K562 (cell line): Measurements from ENCODE around the gene R3HDM2. TPM values are rescaled to one million over a fixed set of nuclear protein-coding genes. Genes with fewer than 3 reads are reported as not detected.
A peak's percentile ranks its signal among the peaks of the same experiment; 100 is the strongest.

Experiments used
- ATAC-seq: fragments of 200-7000 bp; cut with Tn5 transposase; 3 replicates; pipeline ENCODE4 v1.9.1; 2020; ENCODE audit warnings: moderate library complexity
- BruUV-seq: library from RNA; stranded (reverse); fragments of 400-500 nt; replicated peaks from 2 replicates; lab custom pipeline; 2021; lab: Mats Ljungman, UMichigan
- CTCF ChIA-PET: fragments of 300-600 bp; formaldehyde crosslinking; extraction: SDS; loops from one replicate; lab custom pipeline; 2021; ENCODE audit warnings: low intra/inter-chr PET ratio; lab: Yijun Ruan, JAX
- POLR2A ChIA-PET: fragments of 300-600, 350-650 bp; sonication (Branson Sonifier 250); formaldehyde crosslinking; extraction: SDS; loops from one replicate; lab custom pipeline; 2021; ENCODE audit warnings: antibody characterized with exemption, inconsistent platforms; lab: Yijun Ruan, JAX
- DNase-seq, 4 experiments: peaks; one replicate each; pipeline versions ENCODE4 v3.0.0 to v3.0.0-alpha.2; 2011 to 2018; ENCODE audit warnings: low spot score in 3 of 4, mixed read lengths in 3 of 4; ENCODE audit errors: extremely low read depth in 1 of 4
- FAIRE-seq: peaks from 2 replicates; lab custom pipeline; 2011; peaks lifted over from hg19 to GRCh38; lab: Jason Lieb, UNC
- H2AFZ ChIP-seq: 2 replicates; pipeline ENCODE4 v1.6.0; 2011; ENCODE audit warnings: low read depth, low read length, control low read depth, inconsistent platforms
- H3K27ac ChIP-seq: fragments of 200-600 bp; 3 replicates; pipeline ENCODE4 v1.8.0; 2011; ENCODE audit warnings: low read depth, mild to moderate bottlenecking, control low read depth, inconsistent platforms, low read length, moderate library complexity, mixed read lengths; ENCODE audit errors: extremely low read depth
- H3K27me3 ChIP-seq, 2 experiments: fragments of 300-600 bp in 1 of 2; 2 replicates in 1 of 2; 3 replicates in 1 of 2; pipeline versions ENCODE4 v1.6.0 to v1.8.0; 2011; ENCODE audit warnings: inconsistent platforms in 2 of 2, low read length in 2 of 2, mild to moderate bottlenecking in 1 of 2, mixed read lengths in 1 of 2, moderate library complexity in 1 of 2; ENCODE audit not compliant: control insufficient read depth in 2 of 2, insufficient read depth in 2 of 2
- H3K36me3 ChIP-seq: fragments of 300-600 bp; 3 replicates; pipeline ENCODE4 v1.8.0; 2011; ENCODE audit warnings: mild to moderate bottlenecking, low read length, inconsistent platforms; ENCODE audit not compliant: control insufficient read depth, insufficient read depth
- H3K4me1 ChIP-seq, 2 experiments: fragments of 200-600 bp in 1 of 2; replicated peaks in 1 of 2; 2 replicates in 1 of 2; 3 replicates in 1 of 2; pipeline versions ENCODE4 v1.5.1 to v1.8.0; 2011; ENCODE audit warnings: inconsistent platforms in 2 of 2, low read length in 2 of 2, mild to moderate bottlenecking in 1 of 2, mixed read lengths in 1 of 2, moderate library complexity in 1 of 2; ENCODE audit not compliant: control insufficient read depth in 2 of 2, insufficient read depth in 2 of 2
- H3K4me2 ChIP-seq: 2 replicates; pipeline ENCODE4 v1.6.1; 2011; ENCODE audit warnings: low read length, control low read depth, inconsistent platforms, mixed read lengths; ENCODE audit not compliant: insufficient read depth
- H3K4me3 ChIP-seq: fragments of 200-600 bp; sonication (generic), shearing (Covaris generic); 2 replicates; pipeline ENCODE4 v1.5.1; 2016; ENCODE audit warnings: control low read depth, inconsistent platforms
- H3K79me2 ChIP-seq: fragments of 200-600 bp; 3 replicates; pipeline ENCODE4 v1.8.0; 2011; ENCODE audit warnings: low read length, inconsistent platforms; ENCODE audit not compliant: control insufficient read depth, insufficient read depth
- H3K9ac ChIP-seq, 2 experiments: 2 replicates each; pipeline versions ENCODE4 v1.6.0 to v1.6.1; 2011; ENCODE audit warnings: low read depth in 2 of 2, low read length in 2 of 2, control low read depth in 1 of 2, inconsistent platforms in 1 of 2, mild to moderate bottlenecking in 1 of 2, mixed read lengths in 1 of 2; ENCODE audit not compliant: insufficient read depth in 1 of 2
- H3K9me1 ChIP-seq: one replicate; pipeline ENCODE4 v1.6.0; 2011; ENCODE audit warnings: inconsistent platforms, mild to moderate bottlenecking, low read length, moderate library complexity; ENCODE audit not compliant: control insufficient read depth, insufficient read depth
- H3K9me3 ChIP-seq: replicated peaks from 2 replicates; pipeline ENCODE4 v1.5.1; 2011; ENCODE audit warnings: low read depth, low read length, inconsistent platforms; ENCODE audit not compliant: control insufficient read depth, insufficient read depth
- H4K20me1 ChIP-seq: replicated peaks from 2 replicates; pipeline ENCODE4 v1.6.1; 2011; ENCODE audit warnings: low read length, inconsistent platforms, mixed read lengths; ENCODE audit not compliant: control insufficient read depth, insufficient read depth
- EHMT2 ChIP-seq: fragments of 450-650 bp; IDR thresholded peaks from 2 replicates; pipeline ENCODE4 v1.6.1; 2018; ENCODE audit warnings: antibody characterized with exemption
- FOXA3 ChIP-seq, 2 experiments: fragments of 450-650 bp in 1 of 2; sonication (generic) in 1 of 2; formaldehyde crosslinking; IDR thresholded peaks in 1 of 2; conservative IDR thresholded peaks in 1 of 2; 2 replicates each; pipeline versions ENCODE4 v1.4.0 to v1.8.0; 2020 to 2022; ENCODE audit warnings: mild to moderate bottlenecking in 2 of 2, missing genetic modification reagents in 1 of 2
- GATA2 ChIP-seq: sonication (generic); formaldehyde crosslinking; IDR thresholded peaks from 2 replicates; pipeline ENCODE4 v1.4.0; 2020; ENCODE audit warnings: mild to moderate bottlenecking, missing genetic modification reagents
- HNRNPK ChIP-seq: fragments of 200-400 bp; formaldehyde crosslinking; IDR thresholded peaks from one replicate; pipeline ENCODE4 v1.6.1; 2018; ENCODE audit warnings: mild to moderate bottlenecking, low read depth, low read length; ENCODE audit not compliant: poor library complexity, severe bottlenecking
- HSF4 ChIP-seq: fragments of 250-450 bp; sonication (Bioruptor Pico); IDR thresholded peaks from 2 replicates; pipeline ENCODE4 v2.1.2; 2022; ENCODE audit warnings: mild to moderate bottlenecking, moderate library complexity, borderline replicate concordance
- NR2C2 ChIP-seq, 2 experiments: fragments of 200-800 bp in 1 of 2; sonication (Bioruptor generic) in 1 of 2; sonication (generic) in 1 of 2; formaldehyde crosslinking in 1 of 2; IDR thresholded peaks; 2 replicates each; pipeline versions ENCODE4 v1.6.1 to v1.8.0; 2016 to 2022; ENCODE audit warnings: mild to moderate bottlenecking in 1 of 2, missing compliant biosample characterization in 1 of 2, missing genetic modification characterization in 1 of 2, missing genetic modification reagents in 1 of 2
- PML ChIP-seq: IDR thresholded peaks from 2 replicates; pipeline ENCODE4 v1.6.1; 2012; ENCODE audit warnings: low read length, inconsistent platforms
- POLR2AphosphoS5 ChIP-seq: IDR thresholded peaks from 2 replicates; pipeline ENCODE4 v1.6.1; 2011; ENCODE audit warnings: mild to moderate bottlenecking, low read depth, low read length, moderate library complexity; ENCODE audit not compliant: control insufficient read depth, insufficient read depth
- SMAD2 ChIP-seq: fragments of 150-350 bp; IDR thresholded peaks from 2 replicates; pipeline ENCODE4 v1.6.1; 2014; ENCODE audit warnings: low read depth, mild to moderate bottlenecking, low read length
- TAF15 ChIP-seq: fragments of 200-400 bp; formaldehyde crosslinking; IDR thresholded peaks from 2 replicates; pipeline ENCODE4 v1.6.1; 2017; ENCODE audit warnings: mild to moderate bottlenecking, low read depth, low read length, moderate library complexity
- U2AF2 ChIP-seq: fragments of 200-400 bp; formaldehyde crosslinking; optimal IDR thresholded peaks from 2 replicates; pipeline ENCODE3; 2017; ENCODE audit warnings: low read depth, mild to moderate bottlenecking, low read length
- ZNF354B ChIP-seq: fragments of 250-450 bp; sonication (Bioruptor Pico); IDR thresholded peaks from 2 replicates; pipeline ENCODE4 v1.4.0; 2020
- ZNF384 ChIP-seq: IDR thresholded peaks from 2 replicates; pipeline ENCODE4 v1.6.1; 2012; ENCODE audit warnings: low read depth, low read length, improper control_type of control experiment
- WGBS: fragments of 100-300 bp; shearing (Covaris generic); methylation state at CpG from one replicate; pipeline ENCODE4 v1.1.6; 2016; ENCODE audit warnings: low coverage, mixed read lengths; ENCODE audit not compliant: insufficient coverage; ENCODE audit errors: missing lambda C conversion rate; 5-methylcytosine and 5-hydroxymethylcytosine counted together
- in situ Hi-C: fragments of 300-500 bp; cut with MboI; formaldehyde crosslinking; loops from 4 replicates; pipeline ENCODE4 v1.15.0; 2018; ENCODE audit warnings: inconsistent platforms, mixed read lengths
- intact Hi-C: fragments of 100-400 bp; cut with micrococcal nuclease; formaldehyde crosslinking; loops from 2 replicates; pipeline ENCODE4 v1.14.2; 2022
- polyA plus RNA-seq, 8 experiments: library from polyadenylated mRNA; depleted of rRNA in 4 of 8; stranded (reverse) in 5 of 8; unstranded in 3 of 8; fragments of >200 nt; fragmentation: Nextera tagmentation in 2 of 8; fragmentation: Illumina TruSeq in 1 of 8; extraction: Ambion mirVana in 2 of 8; extraction: Trizol in 1 of 8; gene quantifications; 2 replicates each; pipeline versions ENCODE4 v1.2.1 to v1.2.3, GENCODE V29; 2011 to 2014; ENCODE audit warnings: inconsistent platforms in 1 of 8, missing spikeins in 1 of 8
- total RNA-seq, 7 experiments: library from RNA; depleted of rRNA in 6 of 7; stranded (reverse); fragments of >200 nt in 6 of 7; fragmentation: Illumina TruSeq in 2 of 7; extraction: Trizol in 2 of 7; gene quantifications; 2 replicates each; pipeline versions ENCODE4 v1.2.1 to v1.2.3, GENCODE V29; 2011 to 2021; ENCODE audit warnings: low replicate concordance in 1 of 7
- TF ChIP-seq, protein P1 (sequence below), 2 experiments: IDR thresholded peaks; 2 replicates each; pipeline ENCODE4 v1.6.1; 2012; ENCODE audit warnings: improper control_type of control experiment in 2 of 2, low read depth in 2 of 2, low read length in 2 of 2, borderline replicate concordance in 1 of 2
- TF ChIP-seq, protein P2 (sequence below): fragments of 250-450 bp; sonication (Bioruptor Pico); IDR thresholded peaks from 2 replicates; pipeline ENCODE4 v1.4.0; 2020

Gene R3HDM2
- total and polyA plus RNA-seq, 9 of the 15 experiments (the other 6 are each of a cell fraction or from before 2014, with no cell fraction given) = 3.3 to 18.8 (median 9.0) TPM

DNA sequence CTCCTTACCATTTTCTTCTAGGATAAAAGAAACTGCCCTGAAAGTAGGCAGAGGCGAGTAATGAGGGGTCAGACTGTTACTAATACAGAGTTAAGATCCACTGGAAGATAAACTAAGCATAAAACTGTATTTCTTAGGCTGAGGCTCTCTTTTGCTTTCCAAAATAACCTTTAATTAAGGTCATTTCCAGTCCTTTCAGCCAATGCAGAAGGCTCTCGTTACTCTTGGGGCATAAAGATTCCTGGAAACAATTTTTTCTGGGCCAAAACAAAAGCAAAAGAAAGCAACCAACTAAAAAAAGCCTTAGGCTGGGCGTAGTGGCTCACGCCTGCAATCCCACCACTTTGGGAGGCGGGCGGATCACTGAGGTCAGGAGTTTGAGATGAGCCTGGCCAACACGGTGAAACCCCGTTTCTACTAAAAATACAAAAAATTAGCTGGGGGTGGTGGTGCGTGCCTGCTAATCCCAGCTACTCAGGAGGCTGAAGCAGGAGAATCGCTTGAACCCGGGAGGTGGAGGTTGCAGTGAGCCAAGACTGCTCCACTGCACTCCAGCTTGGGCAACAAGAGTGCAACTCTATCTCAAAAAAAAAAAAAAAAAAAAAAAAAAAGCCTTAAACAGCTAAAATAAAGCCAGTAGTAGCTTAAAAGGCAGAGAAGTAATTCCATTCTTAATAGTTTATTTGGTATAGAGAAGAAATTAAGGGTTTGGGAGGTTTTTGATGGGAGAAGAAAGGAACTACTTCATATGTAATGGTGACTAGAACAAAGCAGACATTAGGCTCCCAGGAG, 111.0 kb downstream of the R3HDM2 start (continued):
- TF ChIP-seq ZNF384 (peak; percentile 61; the same call in 1 of the 2 replicates), SMAD2 (no peak), GATA2 (0 out of 2 replicates have a peak, but pooled peaks have one; percentile 49), FOXA3 (CRISPR knock-in tag; conservative IDR thresholded peaks at IDR 0.05 in 1 of 2, IDR thresholded peaks at IDR 0.05 in 1 of 2) (no peak), NR2C2 (CRISPR knock-in tag; IDR thresholded peaks at IDR 0.05) (no peak), NR2C2 (tag; IDR thresholded peaks at IDR 0.05) (0 out of 2 replicates have a peak, but pooled peaks have one; percentile 25), U2AF2 (no peak), HNRNPK (no peak), PML (no peak), POLR2AphosphoS5 (no peak)

DNA sequence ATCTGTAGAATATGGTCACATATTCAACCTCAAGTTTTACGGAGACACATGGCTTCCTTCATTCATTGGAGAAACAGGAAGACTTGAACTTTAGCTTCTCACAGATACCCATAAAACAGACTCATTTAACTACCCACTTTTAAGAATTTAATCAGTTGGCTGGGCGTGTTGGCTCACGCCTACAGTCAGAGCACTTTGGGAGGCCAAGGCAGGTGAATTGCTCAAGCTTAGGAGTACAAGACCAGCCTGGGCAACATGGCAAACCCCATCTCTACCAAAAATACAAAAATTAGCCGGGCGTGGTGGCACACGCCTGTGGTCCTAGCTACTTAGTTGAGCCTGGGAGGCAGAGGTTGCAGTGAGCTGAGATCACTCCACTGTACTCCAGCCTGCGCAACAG, 115.2 kb downstream of the R3HDM2 start:
- H3K4me2 ChIP-seq = no peak overlapping the region
- no peak for FAIRE-seq
- POLR2A ChIA-PET = interaction anchor here (0.6 to 0.8 kb wide), 3 partner anchors 17 to 143 kb away, joined by 3 read pairs; no protein-coding TSS in a partner anchor
- in situ Hi-C loops (loop anchor here (10.0 kb wide), 1 partner anchor 429 kb away; the partner anchor contains the start of gene TSPAN31), intact Hi-C loops (no loop called here)
- H3K4me3 ChIP-seq = no peak overlapping the region
- 89% methylated on average over 7 of the region's 7 CpGs for WGBS
- no TSS peak for BruUV-seq
- H3K9ac ChIP-seq = no peak overlapping the region
- H3K79me2 ChIP-seq = no peaks in the 10 kb centered on the region
- no peak for DNase-seq
- no peaks in the 10 kb centered on the region for H3K36me3 ChIP-seq
- H2AFZ ChIP-seq = no peak overlapping the region
- H4K20me1 ChIP-seq = no peaks in the 10 kb centered on the region
- no peaks in the 10 kb centered on the region for H3K9me3 ChIP-seq
- CTCF ChIA-PET = no interaction called here
- no peak for ATAC-seq
- no peak overlapping the region for H3K27ac ChIP-seq
- no peaks in the 10 kb centered on the region for H3K9me1 ChIP-seq
- peaks cover 13 to 17% of the 10 kb centered on the region in 2 experiments; a peak in 2 of 5 replicates for H3K4me1 ChIP-seq
- no peaks in the 10 kb centered on the region for H3K27me3 ChIP-seq
- TF ChIP-seq ZNF354B (no peak), TAF15 (no peak), EHMT2 (no peak), HSF4 (no peak), SMAD2 (no peak)
- TF ChIP-seq, protein P1, sequence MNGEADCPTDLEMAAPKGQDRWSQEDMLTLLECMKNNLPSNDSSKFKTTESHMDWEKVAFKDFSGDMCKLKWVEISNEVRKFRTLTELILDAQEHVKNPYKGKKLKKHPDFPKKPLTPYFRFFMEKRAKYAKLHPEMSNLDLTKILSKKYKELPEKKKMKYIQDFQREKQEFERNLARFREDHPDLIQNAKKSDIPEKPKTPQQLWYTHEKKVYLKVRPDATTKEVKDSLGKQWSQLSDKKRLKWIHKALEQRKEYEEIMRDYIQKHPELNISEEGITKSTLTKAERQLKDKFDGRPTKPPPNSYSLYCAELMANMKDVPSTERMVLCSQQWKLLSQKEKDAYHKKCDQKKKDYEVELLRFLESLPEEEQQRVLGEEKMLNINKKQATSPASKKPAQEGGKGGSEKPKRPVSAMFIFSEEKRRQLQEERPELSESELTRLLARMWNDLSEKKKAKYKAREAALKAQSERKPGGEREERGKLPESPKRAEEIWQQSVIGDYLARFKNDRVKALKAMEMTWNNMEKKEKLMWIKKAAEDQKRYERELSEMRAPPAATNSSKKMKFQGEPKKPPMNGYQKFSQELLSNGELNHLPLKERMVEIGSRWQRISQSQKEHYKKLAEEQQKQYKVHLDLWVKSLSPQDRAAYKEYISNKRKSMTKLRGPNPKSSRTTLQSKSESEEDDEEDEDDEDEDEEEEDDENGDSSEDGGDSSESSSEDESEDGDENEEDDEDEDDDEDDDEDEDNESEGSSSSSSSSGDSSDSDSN (IDR thresholded peaks at IDR 0.05; ENCODE audit: borderline replicate concordance in 1 of 2, low read depth in 2 of 2, low read length in 2 of 2) = no peak
- TF ChIP-seq, protein P2, sequence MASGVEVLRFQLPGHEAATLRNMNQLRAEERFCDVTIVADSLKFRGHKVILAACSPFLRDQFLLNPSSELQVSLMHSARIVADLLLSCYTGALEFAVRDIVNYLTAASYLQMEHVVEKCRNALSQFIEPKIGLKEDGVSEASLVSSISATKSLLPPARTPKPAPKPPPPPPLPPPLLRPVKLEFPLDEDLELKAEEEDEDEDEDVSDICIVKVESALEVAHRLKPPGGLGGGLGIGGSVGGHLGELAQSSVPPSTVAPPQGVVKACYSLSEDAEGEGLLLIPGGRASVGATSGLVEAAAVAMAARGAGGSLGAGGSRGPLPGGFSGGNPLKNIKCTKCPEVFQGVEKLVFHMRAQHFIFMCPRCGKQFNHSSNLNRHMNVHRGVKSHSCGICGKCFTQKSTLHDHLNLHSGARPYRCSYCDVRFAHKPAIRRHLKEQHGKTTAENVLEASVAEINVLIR (CRISPR knock-in tag) = no peak
